ENCODE results near the gene SLCO1A2.

The SLCO1A2 gene

GRCh38 chr12:21370845-21371449, 36.2 kb upstream of the SLCO1A2 start:
- H3K36me3 ChIP-seq (ENCODE audit: control insufficient read depth in 2 of 2, insufficient read depth in 1 of 2, low read length in 2 of 2), result no peaks in the 10 kb centered on the region
- no peak overlapping the region for H3K27ac ChIP-seq (ENCODE audit: extremely low read depth, low read depth, low read length)
- ChIA-PET POLR2A (no interaction called here), CTCF (interaction anchor here (1.0 kb wide), 1 partner anchor 32 kb away, joined by 3 read pairs; no protein-coding TSS in a partner anchor)
- no peaks in the 10 kb centered on the region for H3K9me3 ChIP-seq (ENCODE audit: control insufficient read depth, insufficient read depth, low read depth, low read length)
- no peak for TF ChIP-seq ZBTB7A (tag by site-specific recombination; IDR thresholded peaks at IDR 0.05; ENCODE audit: low read depth)
- no peak for TF ChIP-seq ZNF37A (tag by site-specific recombination; IDR thresholded peaks at IDR 0.05)
- TF ChIP-seq ZBTB6 (tag by site-specific recombination; IDR thresholded peaks at IDR 0.05), result no peak
- no peak for TF ChIP-seq ZNF580 (tag by site-specific recombination; IDR thresholded peaks at IDR 0.05)
- TF ChIP-seq ZNF629 (tag by site-specific recombination; IDR thresholded peaks at IDR 0.05), result no peak
- TF ChIP-seq ZNF354C (tag by site-specific recombination; IDR thresholded peaks at IDR 0.05; ENCODE audit: borderline replicate concordance, low read depth), result no peak
- no peak for TF ChIP-seq ZNF488 (tag by site-specific recombination; IDR thresholded peaks at IDR 0.05)
- no peak for TF ChIP-seq ZNF473 (tag by site-specific recombination; IDR thresholded peaks at IDR 0.05)
- no peak for TF ChIP-seq ZNF518A (tag by site-specific recombination; conservative IDR thresholded peaks at IDR 0.05; ENCODE audit: low read depth)
- no peak for TF ChIP-seq ZNF280C (tag by site-specific recombination; IDR thresholded peaks at IDR 0.05)
- TF ChIP-seq TRIM28 (IDR thresholded peaks at IDR 0.05; ENCODE audit: borderline replicate concordance, low read length), result no peak
- TF ChIP-seq ZNF416 (tag by site-specific recombination; IDR thresholded peaks at IDR 0.05), result no peak
- no peak for TF ChIP-seq ELK4 (IDR thresholded peaks at IDR 0.05; ENCODE audit: borderline replicate concordance, low read depth, low read length)
- no peak for TF ChIP-seq ZNF501 (tag by site-specific recombination; IDR thresholded peaks at IDR 0.05)
- no peak for TF ChIP-seq KLF10 (tag by site-specific recombination; IDR thresholded peaks at IDR 0.05)
- TF ChIP-seq ZNF530 (tag by site-specific recombination; IDR thresholded peaks at IDR 0.05; ENCODE audit: low read depth), result no peak
- no peak for TF ChIP-seq AEBP2 (tag by site-specific recombination; IDR thresholded peaks at IDR 0.05; ENCODE audit: borderline replicate concordance)
- no peak for TF ChIP-seq ZNF621 (tag by site-specific recombination; IDR thresholded peaks at IDR 0.05)
- no peak for TF ChIP-seq ZNF426 (tag by site-specific recombination; IDR thresholded peaks at IDR 0.05)
- TF ChIP-seq YY1 (tag by site-specific recombination; IDR thresholded peaks at IDR 0.05), result no peak
- H3K4me3 ChIP-seq (ENCODE audit: low read depth, low read length), result no peak overlapping the region
- no peaks in the 10 kb centered on the region for H3K4me1 ChIP-seq (ENCODE audit: control insufficient read depth, insufficient read depth, low read length)

Measured in HEK293 (cell line).